Activated naive CD4-positive, alpha-beta T cell treated with anti-CD3 and anti-CD28 coated beads, Interleukin-2, amount 10 ng/mL, durations not matched to agents 7 days and 5 days (primary cell): Measurements from ENCODE around the gene KCNQ1OT1.

Source experiments
- CTCF ChIA-PET: fragments of 350-600 bp; sonication (Branson Sonifier 250); formaldehyde crosslinking; loops from one replicate; lab custom pipeline; 2021; ENCODE audit warnings: antibody characterized with exemption; lab: Charles Lee
- DNase-seq: peaks from one replicate; pipeline ENCODE4 v3.0.0-alpha.2; 2020
- H3K27ac Mint-ChIP-seq: one replicate; pipeline ENCODE4 v1.8.0; 2021; ENCODE audit warnings: mild to moderate bottlenecking, moderate library complexity, mixed read lengths
- H3K27me3 Mint-ChIP-seq: one replicate; pipeline ENCODE4 v1.8.0; 2021; ENCODE audit warnings: mild to moderate bottlenecking, mixed read lengths
- H3K36me3 Mint-ChIP-seq: one replicate; pipeline ENCODE4 v1.8.0; 2021; ENCODE audit warnings: mixed read lengths
- H3K4me1 Mint-ChIP-seq: one replicate; pipeline ENCODE4 v1.8.0; 2021; ENCODE audit warnings: mixed read lengths
- H3K4me3 Mint-ChIP-seq: one replicate; pipeline ENCODE4 v1.8.0; 2021; ENCODE audit warnings: mild to moderate bottlenecking, moderate library complexity, mixed read lengths
- H3K9me3 Mint-ChIP-seq: one replicate; pipeline ENCODE4 v1.8.0; 2021; ENCODE audit warnings: mixed read lengths

Gene KCNQ1OT1

GRCh38 chr11:2731130-2732125 is 31.6 kb upstream of the KCNQ1OT1 start:
- CTCF ChIA-PET = no interaction called here
- Mint-ChIP-seq H3K27ac (no peak overlapping the region), H3K27me3 (no peaks in the 10 kb centered on the region), H3K4me1 (no peaks in the 10 kb centered on the region), H3K9me3 (no peaks in the 10 kb centered on the region), H3K4me3 (no peak overlapping the region), H3K36me3 (no peaks in the 10 kb centered on the region)
- no peak for DNase-seq

GRCh38 chr11:2730272-2731129 is 30.7 kb upstream of the KCNQ1OT1 start:
- CTCF ChIA-PET = no interaction called here
- no peaks in the 10 kb centered on the region for H3K9me3 Mint-ChIP-seq
- no peak for DNase-seq
- H3K36me3 Mint-ChIP-seq = no peaks in the 10 kb centered on the region
- no peak overlapping the region for H3K4me3 Mint-ChIP-seq
- no peak overlapping the region for H3K27ac Mint-ChIP-seq
- no peaks in the 10 kb centered on the region for H3K27me3 Mint-ChIP-seq
- no peaks in the 10 kb centered on the region for H3K4me1 Mint-ChIP-seq

- H3K4me1 Mint-ChIP-seq = no peaks in the 10 kb centered on the region
- no peaks in the 10 kb centered on the region for H3K9me3 Mint-ChIP-seq
- no peak for DNase-seq
- H3K27ac Mint-ChIP-seq = no peak overlapping the region
- CTCF ChIA-PET = no interaction called here
- no peaks in the 10 kb centered on the region for H3K36me3 Mint-ChIP-seq
- no peaks in the 10 kb centered on the region for H3K27me3 Mint-ChIP-seq
- no peak overlapping the region for H3K4me3 Mint-ChIP-seq
These were observed 30.0 kb upstream of the KCNQ1OT1 start for GRCh38 chr11:2729841-2730240.

GRCh38 chr11:2728663-2729332 is 29.0 kb upstream of the KCNQ1OT1 start:
- no peaks in the 10 kb centered on the region for H3K4me1 Mint-ChIP-seq

GRCh38 chr11:2728128-2728662 is 28.4 kb upstream of the KCNQ1OT1 start:
- DNase-seq = no peak
- Mint-ChIP-seq H3K4me1 (no peaks in the 10 kb centered on the region), H3K36me3 (no peaks in the 10 kb centered on the region), H3K9me3 (no peaks in the 10 kb centered on the region), H3K27me3 (no peaks in the 10 kb centered on the region), H3K27ac (no peak overlapping the region), H3K4me3 (no peak overlapping the region)
- CTCF ChIA-PET = no interaction called here

More at GRCh38 chr11:2728663-2729332, 29.0 kb upstream of the KCNQ1OT1 start:
- no peaks in the 10 kb centered on the region for H3K9me3 Mint-ChIP-seq
- no peak overlapping the region for H3K27ac Mint-ChIP-seq
- CTCF ChIA-PET = no interaction called here
- H3K36me3 Mint-ChIP-seq = no peaks in the 10 kb centered on the region
- no peaks in the 10 kb centered on the region for H3K27me3 Mint-ChIP-seq
- no peak for DNase-seq
- no peak overlapping the region for H3K4me3 Mint-ChIP-seq

- Mint-ChIP-seq H3K9me3 (no peaks in the 10 kb centered on the region), H3K4me1 (no peaks in the 10 kb centered on the region), H3K27ac (no peak overlapping the region), H3K36me3 (no peaks in the 10 kb centered on the region), H3K27me3 (no peaks in the 10 kb centered on the region), H3K4me3 (no peak overlapping the region)
- CTCF ChIA-PET = interaction anchor here (1.0 kb wide), 1 partner anchor 10 kb away, joined by 3 read pairs; no protein-coding TSS in a partner anchor
- no peak for DNase-seq
These were observed 27.2 kb upstream of the KCNQ1OT1 start for GRCh38 chr11:2726964-2727363.

GRCh38 chr11:2725368-2726300 is 25.8 kb upstream of the KCNQ1OT1 start:
- CTCF ChIA-PET = no interaction called here
- Mint-ChIP-seq H3K27me3 (no peaks in the 10 kb centered on the region), H3K27ac (no peak overlapping the region), H3K36me3 (no peaks in the 10 kb centered on the region), H3K9me3 (no peaks in the 10 kb centered on the region), H3K4me3 (no peak overlapping the region), H3K4me1 (no peaks in the 10 kb centered on the region)
- DNase-seq = no peak

GRCh38 chr11:2724653-2725367 is 25.0 kb upstream of the KCNQ1OT1 start:
- CTCF ChIA-PET = no interaction called here
- no peak for DNase-seq
- no peaks in the 10 kb centered on the region for H3K36me3 Mint-ChIP-seq
- no peaks in the 10 kb centered on the region for H3K27me3 Mint-ChIP-seq
- H3K9me3 Mint-ChIP-seq = no peaks in the 10 kb centered on the region
- no peaks in the 10 kb centered on the region for H3K4me1 Mint-ChIP-seq
- H3K4me3 Mint-ChIP-seq = no peak overlapping the region
- H3K27ac Mint-ChIP-seq = no peak overlapping the region

GRCh38 chr11:2724104-2724503 is 24.3 kb upstream of the KCNQ1OT1 start:
- no peak overlapping the region for H3K4me3 Mint-ChIP-seq
- no peak overlapping the region for H3K27ac Mint-ChIP-seq
- CTCF ChIA-PET = no interaction called here
- H3K9me3 Mint-ChIP-seq = no peaks in the 10 kb centered on the region
- H3K27me3 Mint-ChIP-seq = no peaks in the 10 kb centered on the region
- H3K4me1 Mint-ChIP-seq = no peaks in the 10 kb centered on the region
- DNase-seq = no peak
- H3K36me3 Mint-ChIP-seq = no peaks in the 10 kb centered on the region

- H3K4me3 Mint-ChIP-seq = no peak overlapping the region
- CTCF ChIA-PET = no interaction called here
- no peak overlapping the region for H3K27ac Mint-ChIP-seq
- no peaks in the 10 kb centered on the region for H3K4me1 Mint-ChIP-seq
- H3K27me3 Mint-ChIP-seq = peaks cover 3% of the 10 kb centered on the region
- no peaks in the 10 kb centered on the region for H3K9me3 Mint-ChIP-seq
- no peaks in the 10 kb centered on the region for H3K36me3 Mint-ChIP-seq
- no peak for DNase-seq
These were observed 23.2 kb upstream of the KCNQ1OT1 start for GRCh38 chr11:2722955-2723354.

GRCh38 chr11:2721210-2721916 is 21.6 kb upstream of the KCNQ1OT1 start:
- CTCF ChIA-PET = no interaction called here
- peaks cover 3% of the 10 kb centered on the region for H3K27me3 Mint-ChIP-seq

GRCh38 chr11:2719831-2720590 is 20.2 kb upstream of the KCNQ1OT1 start:
- H3K4me1 Mint-ChIP-seq = no peaks in the 10 kb centered on the region
- DNase-seq = no peak
- no peaks in the 10 kb centered on the region for H3K9me3 Mint-ChIP-seq
- H3K36me3 Mint-ChIP-seq = no peaks in the 10 kb centered on the region
- H3K27me3 Mint-ChIP-seq = peaks cover 3% of the 10 kb centered on the region
- no peak overlapping the region for H3K4me3 Mint-ChIP-seq
- CTCF ChIA-PET = no interaction called here
- H3K27ac Mint-ChIP-seq = no peak overlapping the region

More at GRCh38 chr11:2721210-2721916, 21.6 kb upstream of the KCNQ1OT1 start:
- no peak for DNase-seq
- Mint-ChIP-seq H3K4me3 (no peak overlapping the region), H3K36me3 (no peaks in the 10 kb centered on the region), H3K4me1 (no peaks in the 10 kb centered on the region), H3K27ac (no peak overlapping the region), H3K9me3 (no peaks in the 10 kb centered on the region)
